Body of pancreas (tissue), 4 donors: ENCODE results near the gene DEFB129.
"Not testable (repeated sequence)": the region's sequence is repeated elsewhere in the genome, so short reads cannot be mapped to it uniquely, and the experiment has no call there.

ENCODE experiments used
- POLR2A ChIP-seq, 3 donors: fragments of 450-650 bp; IDR thresholded peaks; one replicate each; pipeline ENCODE4 v1.6.1; 2016; ENCODE audit warnings: antibody characterized with exemption in 3 of 3, mild to moderate bottlenecking in 2 of 3
- TF ChIP-seq, protein P1 (sequence below), 7 experiments: fragments of 450-650 bp in 4 of 7; fragments of 200-600 bp in 3 of 7; sonication (generic) in 3 of 7; IDR thresholded peaks; one replicate each; pipeline ENCODE4 v1.5.1; 2016 to 2019; ENCODE audit warnings: antibody characterized with exemption in 7 of 7

DNA sequence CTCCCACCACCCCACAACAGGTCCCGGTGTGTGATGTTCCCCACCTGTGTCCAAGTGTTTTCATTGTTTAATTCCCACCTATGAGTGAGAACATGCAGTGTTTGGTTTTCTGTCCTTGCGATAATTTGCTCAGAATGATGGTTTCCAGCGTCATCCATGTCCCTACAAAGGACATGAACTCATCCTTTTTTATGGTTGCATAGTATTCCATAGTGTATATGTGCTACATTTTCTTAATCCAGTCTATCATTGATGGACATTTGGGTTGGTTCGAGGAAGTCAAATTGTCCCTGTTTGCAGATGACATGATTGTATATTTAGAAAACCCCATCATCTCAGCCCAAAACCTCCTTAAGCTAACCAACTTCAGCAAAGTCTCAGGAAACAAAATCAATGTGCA is 23.4 kb upstream of the DEFB129 start:
- TF ChIP-seq, protein P1, sequence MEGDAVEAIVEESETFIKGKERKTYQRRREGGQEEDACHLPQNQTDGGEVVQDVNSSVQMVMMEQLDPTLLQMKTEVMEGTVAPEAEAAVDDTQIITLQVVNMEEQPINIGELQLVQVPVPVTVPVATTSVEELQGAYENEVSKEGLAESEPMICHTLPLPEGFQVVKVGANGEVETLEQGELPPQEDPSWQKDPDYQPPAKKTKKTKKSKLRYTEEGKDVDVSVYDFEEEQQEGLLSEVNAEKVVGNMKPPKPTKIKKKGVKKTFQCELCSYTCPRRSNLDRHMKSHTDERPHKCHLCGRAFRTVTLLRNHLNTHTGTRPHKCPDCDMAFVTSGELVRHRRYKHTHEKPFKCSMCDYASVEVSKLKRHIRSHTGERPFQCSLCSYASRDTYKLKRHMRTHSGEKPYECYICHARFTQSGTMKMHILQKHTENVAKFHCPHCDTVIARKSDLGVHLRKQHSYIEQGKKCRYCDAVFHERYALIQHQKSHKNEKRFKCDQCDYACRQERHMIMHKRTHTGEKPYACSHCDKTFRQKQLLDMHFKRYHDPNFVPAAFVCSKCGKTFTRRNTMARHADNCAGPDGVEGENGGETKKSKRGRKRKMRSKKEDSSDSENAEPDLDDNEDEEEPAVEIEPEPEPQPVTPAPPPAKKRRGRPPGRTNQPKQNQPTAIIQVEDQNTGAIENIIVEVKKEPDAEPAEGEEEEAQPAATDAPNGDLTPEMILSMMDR (IDR thresholded peaks at IDR 0.05), result not testable (repeated sequence)
- TF ChIP-seq POLR2A (IDR thresholded peaks at IDR 0.05), result not testable (repeated sequence)
